H1 (cell line): ENCODE data around the gene C14orf132. TPM values are rescaled to one million over a fixed set of nuclear protein-coding genes. Genes with fewer than 3 reads are reported as not detected.

Experiments used
- BRCA1 ChIP-seq: IDR thresholded peaks from 2 replicates; pipeline ENCODE4 v1.6.1; 2012; ENCODE audit warnings: low read depth, low read length, improper control_type of control experiment
- CBX8 ChIP-seq: fragments of 300-800, 300-1000 bp; sonication (generic); IDR thresholded peaks from 2 replicates; pipeline ENCODE4 v1.7.1; 2016; ENCODE audit warnings: low read depth, low read length, borderline replicate concordance
- CREB1 ChIP-seq: IDR thresholded peaks from 2 replicates; pipeline ENCODE4 v1.6.1; 2012; ENCODE audit warnings: inconsistent platforms
- EP300 ChIP-seq, 2 experiments: IDR thresholded peaks; 1 replicate in 1 of 2; 2 replicates in 1 of 2; pipeline ENCODE4 v1.6.1; 2011 to 2012; ENCODE audit warnings: low read depth in 2 of 2, low read length in 2 of 2, mild to moderate bottlenecking in 2 of 2, borderline replicate concordance in 1 of 2, inconsistent platforms in 1 of 2, moderate library complexity in 1 of 2
- POU5F1 ChIP-seq: IDR thresholded peaks from 2 replicates; pipeline ENCODE4 v1.6.1; 2011; ENCODE audit warnings: low read depth, mild to moderate bottlenecking, low read length, moderate library complexity
- SAP30 ChIP-seq: fragments of 300-600 bp; sonication (generic); IDR thresholded peaks from 2 replicates; pipeline ENCODE4 v1.7.1; 2012; ENCODE audit warnings: low read length, moderate library complexity, mild to moderate bottlenecking, inconsistent platforms; ENCODE audit not compliant: insufficient read depth, insufficient replicate concordance
- SP1 ChIP-seq: IDR thresholded peaks from 2 replicates; pipeline ENCODE4 v1.6.1; 2011; ENCODE audit warnings: low read depth, low read length
- SP4 ChIP-seq: IDR thresholded peaks from 2 replicates; pipeline ENCODE4 v1.6.1; 2012; ENCODE audit warnings: low read length, inconsistent platforms
- SRF ChIP-seq: IDR thresholded peaks from 2 replicates; pipeline ENCODE4 v1.6.1; 2011; ENCODE audit warnings: mild to moderate bottlenecking, low read depth, low read length, moderate library complexity
- TAF1 ChIP-seq: IDR thresholded peaks from 2 replicates; pipeline ENCODE4 v1.6.1; 2011; ENCODE audit warnings: mild to moderate bottlenecking, low read depth, low read length
- polyA plus RNA-seq, 7 experiments: library from polyadenylated mRNA; depleted of rRNA in 3 of 7; stranded (reverse) in 5 of 7; unstranded in 2 of 7; fragments of >200 nt in 5 of 7; fragments of 200-250 nt in 2 of 7; gene quantifications; 1 replicate in 5 of 7; 2 replicates in 1 of 7; 4 replicates in 1 of 7; pipeline versions ENCODE4 v1.2.1 to v1.2.3, GENCODE V29; 2011 to 2013; ENCODE audit warnings: missing spikeins in 2 of 7, mixed read lengths in 2 of 7
- total RNA-seq: library from RNA; stranded (reverse); fragmentation: NEBNext Ultra II Directional; extraction: Animal tissue kit (Norgen Biotek cat#: 25700); gene quantifications from 2 replicates; pipeline ENCODE4 v1.2.1, GENCODE V29; 2021
- TF ChIP-seq, protein P1 (sequence below): fragments of 300-600 bp; sonication (generic); IDR thresholded peaks from 2 replicates; pipeline ENCODE4 v1.7.1; 2012; ENCODE audit warnings: low read length, moderate library complexity, mild to moderate bottlenecking, inconsistent platforms; ENCODE audit not compliant: insufficient replicate concordance
- TF ChIP-seq, protein P2 (sequence below): IDR thresholded peaks from 2 replicates; pipeline ENCODE4 v1.6.1; 2011; ENCODE audit warnings: low read length, improper control_type of control experiment

The C14orf132 gene
- total and polyA plus RNA-seq, 2 of the 8 experiments (the other 6 are each of a cell fraction or from before 2014, with no cell fraction given) = 11.7 to 32.5 TPM

DNA sequence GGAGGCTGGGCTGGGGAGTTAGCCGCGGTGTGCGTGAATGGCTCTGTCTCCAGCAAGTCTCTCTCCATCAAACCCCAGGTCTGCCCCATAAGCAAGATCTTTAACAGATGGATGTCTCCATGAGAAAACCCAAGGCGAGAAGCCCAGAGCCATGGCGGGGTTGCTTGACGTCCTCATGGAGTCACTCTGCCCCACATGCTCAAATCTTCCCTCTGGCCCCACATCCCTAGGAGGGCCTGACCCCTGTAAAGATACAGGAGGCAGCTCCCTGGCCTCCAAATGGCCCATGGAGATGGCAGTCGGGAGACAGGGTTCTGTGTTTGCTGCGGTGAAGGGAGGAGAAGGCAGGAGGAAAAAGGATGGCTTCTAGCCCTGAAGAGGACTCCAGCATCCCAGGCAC lies 49.3 kb downstream of the C14orf132 start (continued):
- TF ChIP-seq, protein P1, sequence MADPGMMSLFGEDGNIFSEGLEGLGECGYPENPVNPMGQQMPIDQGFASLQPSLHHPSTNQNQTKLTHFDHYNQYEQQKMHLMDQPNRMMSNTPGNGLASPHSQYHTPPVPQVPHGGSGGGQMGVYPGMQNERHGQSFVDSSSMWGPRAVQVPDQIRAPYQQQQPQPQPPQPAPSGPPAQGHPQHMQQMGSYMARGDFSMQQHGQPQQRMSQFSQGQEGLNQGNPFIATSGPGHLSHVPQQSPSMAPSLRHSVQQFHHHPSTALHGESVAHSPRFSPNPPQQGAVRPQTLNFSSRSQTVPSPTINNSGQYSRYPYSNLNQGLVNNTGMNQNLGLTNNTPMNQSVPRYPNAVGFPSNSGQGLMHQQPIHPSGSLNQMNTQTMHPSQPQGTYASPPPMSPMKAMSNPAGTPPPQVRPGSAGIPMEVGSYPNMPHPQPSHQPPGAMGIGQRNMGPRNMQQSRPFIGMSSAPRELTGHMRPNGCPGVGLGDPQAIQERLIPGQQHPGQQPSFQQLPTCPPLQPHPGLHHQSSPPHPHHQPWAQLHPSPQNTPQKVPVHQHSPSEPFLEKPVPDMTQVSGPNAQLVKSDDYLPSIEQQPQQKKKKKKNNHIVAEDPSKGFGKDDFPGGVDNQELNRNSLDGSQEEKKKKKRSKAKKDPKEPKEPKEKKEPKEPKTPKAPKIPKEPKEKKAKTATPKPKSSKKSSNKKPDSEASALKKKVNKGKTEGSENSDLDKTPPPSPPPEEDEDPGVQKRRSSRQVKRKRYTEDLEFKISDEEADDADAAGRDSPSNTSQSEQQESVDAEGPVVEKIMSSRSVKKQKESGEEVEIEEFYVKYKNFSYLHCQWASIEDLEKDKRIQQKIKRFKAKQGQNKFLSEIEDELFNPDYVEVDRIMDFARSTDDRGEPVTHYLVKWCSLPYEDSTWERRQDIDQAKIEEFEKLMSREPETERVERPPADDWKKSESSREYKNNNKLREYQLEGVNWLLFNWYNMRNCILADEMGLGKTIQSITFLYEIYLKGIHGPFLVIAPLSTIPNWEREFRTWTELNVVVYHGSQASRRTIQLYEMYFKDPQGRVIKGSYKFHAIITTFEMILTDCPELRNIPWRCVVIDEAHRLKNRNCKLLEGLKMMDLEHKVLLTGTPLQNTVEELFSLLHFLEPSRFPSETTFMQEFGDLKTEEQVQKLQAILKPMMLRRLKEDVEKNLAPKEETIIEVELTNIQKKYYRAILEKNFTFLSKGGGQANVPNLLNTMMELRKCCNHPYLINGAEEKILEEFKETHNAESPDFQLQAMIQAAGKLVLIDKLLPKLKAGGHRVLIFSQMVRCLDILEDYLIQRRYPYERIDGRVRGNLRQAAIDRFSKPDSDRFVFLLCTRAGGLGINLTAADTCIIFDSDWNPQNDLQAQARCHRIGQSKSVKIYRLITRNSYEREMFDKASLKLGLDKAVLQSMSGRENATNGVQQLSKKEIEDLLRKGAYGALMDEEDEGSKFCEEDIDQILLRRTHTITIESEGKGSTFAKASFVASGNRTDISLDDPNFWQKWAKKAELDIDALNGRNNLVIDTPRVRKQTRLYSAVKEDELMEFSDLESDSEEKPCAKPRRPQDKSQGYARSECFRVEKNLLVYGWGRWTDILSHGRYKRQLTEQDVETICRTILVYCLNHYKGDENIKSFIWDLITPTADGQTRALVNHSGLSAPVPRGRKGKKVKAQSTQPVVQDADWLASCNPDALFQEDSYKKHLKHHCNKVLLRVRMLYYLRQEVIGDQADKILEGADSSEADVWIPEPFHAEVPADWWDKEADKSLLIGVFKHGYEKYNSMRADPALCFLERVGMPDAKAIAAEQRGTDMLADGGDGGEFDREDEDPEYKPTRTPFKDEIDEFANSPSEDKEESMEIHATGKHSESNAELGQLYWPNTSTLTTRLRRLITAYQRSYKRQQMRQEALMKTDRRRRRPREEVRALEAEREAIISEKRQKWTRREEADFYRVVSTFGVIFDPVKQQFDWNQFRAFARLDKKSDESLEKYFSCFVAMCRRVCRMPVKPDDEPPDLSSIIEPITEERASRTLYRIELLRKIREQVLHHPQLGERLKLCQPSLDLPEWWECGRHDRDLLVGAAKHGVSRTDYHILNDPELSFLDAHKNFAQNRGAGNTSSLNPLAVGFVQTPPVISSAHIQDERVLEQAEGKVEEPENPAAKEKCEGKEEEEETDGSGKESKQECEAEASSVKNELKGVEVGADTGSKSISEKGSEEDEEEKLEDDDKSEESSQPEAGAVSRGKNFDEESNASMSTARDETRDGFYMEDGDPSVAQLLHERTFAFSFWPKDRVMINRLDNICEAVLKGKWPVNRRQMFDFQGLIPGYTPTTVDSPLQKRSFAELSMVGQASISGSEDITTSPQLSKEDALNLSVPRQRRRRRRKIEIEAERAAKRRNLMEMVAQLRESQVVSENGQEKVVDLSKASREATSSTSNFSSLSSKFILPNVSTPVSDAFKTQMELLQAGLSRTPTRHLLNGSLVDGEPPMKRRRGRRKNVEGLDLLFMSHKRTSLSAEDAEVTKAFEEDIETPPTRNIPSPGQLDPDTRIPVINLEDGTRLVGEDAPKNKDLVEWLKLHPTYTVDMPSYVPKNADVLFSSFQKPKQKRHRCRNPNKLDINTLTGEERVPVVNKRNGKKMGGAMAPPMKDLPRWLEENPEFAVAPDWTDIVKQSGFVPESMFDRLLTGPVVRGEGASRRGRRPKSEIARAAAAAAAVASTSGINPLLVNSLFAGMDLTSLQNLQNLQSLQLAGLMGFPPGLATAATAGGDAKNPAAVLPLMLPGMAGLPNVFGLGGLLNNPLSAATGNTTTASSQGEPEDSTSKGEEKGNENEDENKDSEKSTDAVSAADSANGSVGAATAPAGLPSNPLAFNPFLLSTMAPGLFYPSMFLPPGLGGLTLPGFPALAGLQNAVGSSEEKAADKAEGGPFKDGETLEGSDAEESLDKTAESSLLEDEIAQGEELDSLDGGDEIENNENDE = no peak
- TF ChIP-seq EP300 (IDR thresholded peaks at IDR 0.05; ENCODE audit: borderline replicate concordance in 1 of 2, low read depth in 2 of 2, low read length in 2 of 2) = no peak
- TF ChIP-seq BRCA1 = no peak
- no peak for TF ChIP-seq SRF
- no peak for TF ChIP-seq TAF1
- no peak for TF ChIP-seq CREB1
- no peak for TF ChIP-seq CBX8
- TF ChIP-seq, protein P2, sequence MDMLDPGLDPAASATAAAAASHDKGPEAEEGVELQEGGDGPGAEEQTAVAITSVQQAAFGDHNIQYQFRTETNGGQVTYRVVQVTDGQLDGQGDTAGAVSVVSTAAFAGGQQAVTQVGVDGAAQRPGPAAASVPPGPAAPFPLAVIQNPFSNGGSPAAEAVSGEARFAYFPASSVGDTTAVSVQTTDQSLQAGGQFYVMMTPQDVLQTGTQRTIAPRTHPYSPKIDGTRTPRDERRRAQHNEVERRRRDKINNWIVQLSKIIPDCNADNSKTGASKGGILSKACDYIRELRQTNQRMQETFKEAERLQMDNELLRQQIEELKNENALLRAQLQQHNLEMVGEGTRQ = no peak
- no peak for TF ChIP-seq SAP30
- TF ChIP-seq SP4 = no peak
- TF ChIP-seq POU5F1 = no peak
- no peak for TF ChIP-seq SP1
